SU-DHL-6 (cell line): Measurements from ENCODE around the gene FCRL5.

Experiments used
- EZH2phosphoT487 ChIP-seq: fragments of 200-600 bp; sonication (generic), shearing (Covaris generic); conservative IDR thresholded peaks from 2 replicates; pipeline ENCODE4 v1.6.1; 2018; ENCODE audit warnings: mild to moderate bottlenecking, antibody characterized with exemption, low read length, moderate library complexity, mixed read lengths
- TF ChIP-seq, protein P1 (sequence below): fragments of 200-600 bp; sonication (generic); IDR thresholded peaks from one replicate; pipeline ENCODE4 v1.5.1; 2017; ENCODE audit warnings: antibody characterized with exemption, mild to moderate bottlenecking, low read length, moderate library complexity; ENCODE audit not compliant: insufficient read depth, poor library complexity, severe bottlenecking

DNA sequence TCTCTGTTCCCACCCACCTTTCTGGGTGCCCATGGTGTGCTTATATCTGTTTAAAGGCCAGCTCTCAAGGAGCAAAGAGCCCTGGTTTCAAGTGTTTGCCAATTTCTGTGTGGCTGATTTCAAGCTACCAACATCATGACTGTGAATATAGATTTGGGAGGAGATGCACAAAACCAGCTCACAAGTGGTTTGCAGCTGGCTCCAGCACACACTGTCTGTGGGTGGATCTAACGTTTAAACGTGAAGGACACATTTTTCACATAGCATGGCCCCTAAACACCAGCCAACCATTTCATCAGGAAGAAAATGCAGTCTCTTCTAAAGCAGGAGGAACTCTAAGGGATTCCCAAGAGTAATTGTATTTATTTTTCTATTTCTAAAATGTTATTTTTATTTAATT, 65.2 kb downstream of the FCRL5 start:
- TF ChIP-seq, protein P1, sequence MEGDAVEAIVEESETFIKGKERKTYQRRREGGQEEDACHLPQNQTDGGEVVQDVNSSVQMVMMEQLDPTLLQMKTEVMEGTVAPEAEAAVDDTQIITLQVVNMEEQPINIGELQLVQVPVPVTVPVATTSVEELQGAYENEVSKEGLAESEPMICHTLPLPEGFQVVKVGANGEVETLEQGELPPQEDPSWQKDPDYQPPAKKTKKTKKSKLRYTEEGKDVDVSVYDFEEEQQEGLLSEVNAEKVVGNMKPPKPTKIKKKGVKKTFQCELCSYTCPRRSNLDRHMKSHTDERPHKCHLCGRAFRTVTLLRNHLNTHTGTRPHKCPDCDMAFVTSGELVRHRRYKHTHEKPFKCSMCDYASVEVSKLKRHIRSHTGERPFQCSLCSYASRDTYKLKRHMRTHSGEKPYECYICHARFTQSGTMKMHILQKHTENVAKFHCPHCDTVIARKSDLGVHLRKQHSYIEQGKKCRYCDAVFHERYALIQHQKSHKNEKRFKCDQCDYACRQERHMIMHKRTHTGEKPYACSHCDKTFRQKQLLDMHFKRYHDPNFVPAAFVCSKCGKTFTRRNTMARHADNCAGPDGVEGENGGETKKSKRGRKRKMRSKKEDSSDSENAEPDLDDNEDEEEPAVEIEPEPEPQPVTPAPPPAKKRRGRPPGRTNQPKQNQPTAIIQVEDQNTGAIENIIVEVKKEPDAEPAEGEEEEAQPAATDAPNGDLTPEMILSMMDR = no peak
- TF ChIP-seq EZH2phosphoT487 = no peak
